HUDEP-2 (cell line): ENCODE results near the gene TEX22.
A peak's percentile ranks its signal among the peaks of the same experiment; 100 is the strongest.
"Not testable (repeated sequence)": the region's sequence is repeated elsewhere in the genome, so short reads cannot be mapped to it uniquely, and the experiment has no call there.

Experiments used
- DNase-seq, 76 experiments: peaks; one replicate each; lab custom pipeline; 2025; ENCODE audit not compliant: unreplicated experiment in 76 of 76; lab: John Stamatoyannopoulos, UW

TEX22 gene, protein sequence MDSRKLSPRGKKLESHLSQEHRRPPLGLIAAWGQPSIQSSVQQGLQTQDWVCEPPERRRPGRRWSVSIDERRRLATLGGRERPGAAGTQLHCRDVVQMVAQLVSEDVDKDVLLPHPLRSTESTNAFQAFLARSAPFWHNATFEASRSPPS

GRCh38 chr14:105398044-105398725 is at the start of gene TEX22:
TEX22 (plus strand) TSS chr14:105398538; CDS start chr14:105399341, 803 bp downstream.
- peak in 74 of 76 experiments; percentile 5 to 89 (median 76) for DNase-seq

DNA sequence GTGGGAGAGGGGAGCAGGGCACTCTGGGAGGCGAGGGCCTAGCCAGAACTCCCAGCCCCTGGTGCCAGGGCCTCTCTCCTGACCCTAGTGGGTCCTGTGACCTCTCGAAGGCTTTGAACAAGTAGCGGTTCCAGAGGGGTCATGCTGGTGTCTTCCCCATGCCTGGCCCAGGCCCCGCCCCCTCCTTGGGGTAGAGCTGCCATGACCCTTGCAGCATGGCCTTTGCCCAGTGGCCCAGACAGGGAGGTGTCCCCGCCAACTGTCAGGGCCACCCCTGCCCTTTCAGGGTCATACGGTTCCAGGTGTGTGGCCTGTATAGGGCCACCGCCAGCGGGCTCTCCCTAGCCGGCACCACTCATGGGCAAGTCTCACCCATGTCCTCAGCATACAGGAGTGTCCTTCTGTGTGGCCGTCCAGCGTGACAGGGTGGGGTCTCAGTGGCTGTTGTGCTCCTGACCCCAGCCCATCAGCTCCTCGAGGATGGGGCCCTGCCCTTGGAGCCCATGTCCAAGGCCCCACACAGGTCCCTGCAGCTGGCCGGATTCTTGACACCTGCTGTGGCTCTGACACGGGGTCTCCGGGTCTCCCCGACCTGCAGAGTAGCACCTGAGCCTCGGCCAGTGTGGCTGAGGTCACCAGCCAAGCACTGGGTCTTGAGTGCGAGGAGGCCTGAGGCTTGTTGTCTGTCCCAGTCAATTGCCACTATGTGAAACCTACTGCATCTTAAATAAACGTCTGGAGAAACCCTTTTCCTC is 49.2 kb upstream of the TEX22 start:
- DNase-seq, result no peak

GRCh38 chr14:105349992-105350391 is 48.3 kb upstream of the TEX22 start:
- no peak for DNase-seq

DNA sequence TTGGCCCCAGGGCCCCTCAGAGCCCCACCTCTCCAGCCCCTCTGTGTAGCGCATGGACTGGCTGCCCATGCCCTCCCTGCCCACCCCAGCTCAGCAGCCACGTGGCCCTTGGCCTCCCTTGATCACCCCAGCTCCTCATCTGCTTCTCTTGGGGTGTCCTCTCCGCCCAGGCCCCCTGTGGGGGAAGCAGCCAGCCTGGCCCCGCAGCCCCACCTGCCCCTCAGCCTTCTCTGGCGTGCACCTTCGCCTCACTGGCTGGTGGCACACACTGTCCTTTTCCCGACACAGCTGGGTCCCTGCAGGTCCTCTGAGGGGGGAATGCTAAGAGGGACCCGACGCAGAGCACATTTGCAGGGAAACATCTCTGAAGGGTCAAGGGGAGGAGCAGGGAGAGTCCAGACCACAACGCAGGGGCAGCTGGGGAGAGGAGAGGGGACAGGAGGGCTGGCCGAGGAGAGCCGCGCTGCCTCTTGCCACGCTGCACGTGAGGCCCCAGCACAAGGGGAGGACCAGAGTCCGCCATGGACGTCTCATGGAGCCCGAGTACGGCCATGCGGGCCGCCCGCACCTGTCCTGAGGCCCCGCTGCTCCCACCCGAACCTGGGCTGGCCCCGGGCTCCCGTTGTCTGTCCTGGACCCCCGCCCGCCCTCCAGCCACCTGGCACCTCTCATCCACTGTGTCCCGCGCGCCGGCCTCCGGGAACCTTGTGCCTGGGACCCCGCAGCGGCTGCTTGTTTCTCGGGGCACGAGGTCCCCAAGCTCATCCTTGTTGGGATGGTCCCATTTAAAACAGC is 47.7 kb upstream of the TEX22 start:
- DNase-seq, result no peak

- no peak for DNase-seq
These were observed 46.9 kb upstream of the TEX22 start for GRCh38 chr14:105351410-105351809.

DNA sequence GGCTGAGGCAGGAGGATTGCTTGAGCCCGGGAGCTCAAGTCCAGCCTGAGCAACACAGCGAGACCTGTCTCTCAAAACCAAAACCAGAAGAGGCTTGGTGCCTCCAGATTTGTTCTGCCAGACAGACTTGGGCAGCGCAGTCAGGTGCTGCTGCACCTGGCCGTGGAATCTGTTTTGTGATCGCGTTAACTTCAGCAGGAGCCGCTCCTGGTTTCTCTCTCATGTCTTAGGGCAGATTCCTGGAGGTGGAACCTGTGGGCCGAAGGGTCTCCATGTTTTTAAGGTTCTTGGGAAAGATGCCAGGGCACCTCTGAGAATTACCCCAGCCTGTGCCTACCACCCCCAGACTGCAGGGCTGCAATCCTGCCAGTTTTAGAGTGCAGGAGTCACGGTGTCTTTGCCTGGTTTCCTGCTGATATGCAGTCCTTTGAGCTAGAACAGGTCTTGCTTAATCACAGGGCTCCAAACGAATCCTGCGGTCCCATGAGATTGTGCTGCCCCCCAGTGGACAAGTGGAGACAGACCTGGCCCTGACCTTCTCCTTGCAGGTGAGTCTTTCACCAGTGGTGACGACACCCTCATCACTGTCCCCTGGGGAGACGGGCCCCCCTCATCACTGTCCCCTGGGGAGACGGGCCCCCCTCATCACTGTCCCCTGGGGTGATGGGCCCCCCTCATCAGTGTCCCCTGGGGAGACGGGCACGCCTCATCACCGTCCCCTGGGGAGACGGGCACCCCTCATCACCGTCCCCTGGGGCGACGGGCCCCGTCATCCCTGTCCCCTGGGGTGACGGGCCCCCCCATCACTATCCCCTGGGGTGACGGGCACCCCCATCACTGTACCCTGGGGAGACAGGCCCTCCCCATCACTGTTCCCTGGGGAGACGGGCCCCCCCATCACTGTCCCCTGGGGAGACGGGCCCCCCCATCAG is 46.2 kb upstream of the TEX22 start:
- peak in 70 of 76 experiments; percentile 25 to 89 (median 68) for DNase-seq

- DNase-seq, result no peak
These were observed 45.2 kb upstream of the TEX22 start for GRCh38 chr14:105353136-105353535.

- DNase-seq, result no peak
These were observed 43.8 kb upstream of the TEX22 start for GRCh38 chr14:105354541-105354940.

DNA sequence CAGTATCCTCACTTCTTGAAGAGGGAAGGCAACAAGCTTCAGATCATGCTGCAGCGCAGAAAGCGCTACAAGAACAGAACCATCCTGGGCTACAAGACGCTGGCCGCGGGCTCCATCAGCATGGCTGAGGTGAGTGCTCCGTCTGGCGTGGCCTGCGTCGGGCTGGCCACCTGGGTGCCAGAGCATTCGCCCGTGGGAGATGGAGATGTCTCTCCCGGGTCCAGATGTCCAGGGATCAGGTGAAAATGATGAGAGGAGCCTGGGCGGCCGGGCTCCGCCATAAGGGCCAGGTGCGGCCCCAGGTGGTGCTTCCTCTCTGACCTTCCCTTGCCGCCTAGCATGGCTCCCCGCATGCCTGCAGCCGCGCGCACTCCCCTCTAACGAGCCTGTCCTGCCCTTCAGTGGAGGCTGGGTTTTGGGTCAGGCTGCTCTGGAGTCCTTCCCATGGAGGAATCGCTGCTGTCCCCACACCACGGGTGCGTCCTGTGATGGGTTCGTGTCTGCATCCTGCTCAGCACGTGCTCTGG is 43.2 kb upstream of the TEX22 start:
- no peak for DNase-seq

GRCh38 chr14:105355850-105356604 is 42.3 kb upstream of the TEX22 start:
- DNase-seq, result no peak

DNA sequence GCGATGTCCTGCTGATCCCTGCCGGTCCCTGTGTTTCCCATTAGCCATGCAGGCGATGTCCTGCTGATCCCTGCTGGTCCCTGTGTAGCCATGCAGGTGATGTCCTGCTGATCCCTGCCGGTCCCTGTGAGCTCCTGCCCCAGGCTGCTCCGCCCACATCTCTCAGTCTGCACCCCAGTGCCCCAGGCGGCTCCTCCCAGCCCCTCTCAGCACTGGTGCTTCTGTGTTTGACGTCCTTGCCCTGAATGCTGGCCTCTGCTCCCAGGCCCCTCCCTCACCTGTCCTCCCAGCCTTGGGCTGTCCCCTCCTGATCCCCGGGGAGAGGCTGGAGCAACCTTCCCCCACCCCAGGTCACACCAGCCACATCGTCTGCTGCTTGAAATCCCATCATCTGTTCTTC is 41.4 kb upstream of the TEX22 start:
- DNase-seq, result no peak

DNA sequence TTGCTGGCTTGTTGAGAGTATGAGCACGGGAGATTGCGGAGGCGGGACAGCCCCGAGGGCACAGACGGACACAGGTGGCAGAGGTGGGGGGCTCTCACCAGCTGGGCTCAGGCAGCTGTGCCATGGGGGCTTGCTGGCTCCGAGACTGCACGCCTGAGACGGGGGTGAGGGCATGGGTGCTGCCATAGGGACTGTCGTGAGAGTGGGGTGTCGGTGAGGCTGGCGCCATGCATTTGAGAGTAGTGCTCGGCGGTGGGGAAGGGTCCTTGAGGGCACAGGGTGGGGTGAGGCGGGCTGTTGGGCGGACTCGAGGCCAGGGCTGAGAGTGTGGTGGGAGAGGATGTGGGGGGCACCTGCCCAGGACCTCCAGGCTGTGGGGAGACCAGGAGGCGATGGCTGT is 40.7 kb upstream of the TEX22 start:
- no peak for DNase-seq

- no peak for DNase-seq
These were observed 40.0 kb upstream of the TEX22 start for GRCh38 chr14:105358140-105358846.

GRCh38 chr14:105358943-105359342 is 39.4 kb upstream of the TEX22 start:
- no peak for DNase-seq

DNA sequence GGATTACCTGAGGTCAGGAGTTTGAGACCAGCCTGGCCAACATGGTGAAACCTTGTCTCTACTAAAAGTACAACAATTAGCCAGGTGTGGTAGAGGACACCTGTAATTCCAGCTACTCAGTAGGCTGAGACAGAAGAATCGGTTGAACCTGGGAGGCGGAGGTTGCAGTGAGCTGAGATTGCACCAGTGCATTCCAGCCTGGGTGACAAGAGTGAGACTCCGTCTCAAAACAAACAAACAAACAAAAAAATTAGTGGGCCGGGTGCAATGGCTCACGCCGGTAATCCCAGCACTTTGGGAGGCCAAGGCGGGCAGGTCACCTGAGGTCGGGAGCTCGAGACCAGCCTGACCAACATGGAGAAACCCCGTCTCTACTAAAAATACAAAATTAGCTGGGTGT is 36.9 kb upstream of the TEX22 start:
- not testable (repeated sequence) for DNase-seq

DNA sequence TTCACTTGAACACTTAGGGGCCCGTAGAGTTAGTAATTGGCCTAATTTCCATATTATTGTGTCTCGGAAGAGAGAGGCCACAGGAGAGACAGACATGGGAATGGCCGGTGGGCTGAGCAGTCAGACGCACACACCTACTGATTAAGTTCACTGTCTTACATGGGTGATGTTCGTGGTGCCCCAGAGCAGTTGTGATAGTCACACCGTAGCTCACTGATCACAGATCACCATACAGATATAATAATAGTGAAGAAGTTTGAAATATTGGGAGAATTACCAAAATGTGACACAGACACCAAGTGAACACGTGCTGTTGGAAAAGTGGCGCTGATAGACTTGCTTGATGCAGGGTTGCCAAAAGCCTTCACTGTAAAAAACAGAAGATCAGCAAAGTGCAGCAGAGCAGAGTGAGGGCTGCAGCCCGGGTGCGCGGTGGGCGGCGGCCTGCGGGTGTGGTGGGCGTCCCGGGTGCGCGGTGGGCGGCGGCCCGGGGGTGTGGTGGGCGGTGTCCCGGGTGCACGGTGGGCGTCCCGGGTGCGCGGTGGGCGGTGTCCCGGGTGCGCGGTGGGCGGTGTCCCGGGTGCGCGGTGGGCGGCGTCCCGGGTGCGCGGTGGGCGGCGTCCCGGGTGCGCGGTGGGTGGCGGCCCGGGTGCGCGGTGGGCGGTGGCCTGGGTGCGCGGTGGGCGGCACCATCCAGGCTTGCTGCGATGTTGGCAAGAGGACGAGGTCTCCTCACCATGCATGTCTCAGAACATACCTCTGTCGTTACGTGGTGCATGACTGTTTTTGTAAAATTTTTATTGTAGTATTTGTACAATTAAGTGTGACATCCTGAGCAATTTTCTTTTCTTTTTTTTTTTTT is 34.3 kb upstream of the TEX22 start:
- DNase-seq, result peak in 65 of 76 experiments; percentile 15 to 86 (median 61)

- DNase-seq, result no peak
These were observed 33.2 kb upstream of the TEX22 start for GRCh38 chr14:105365101-105365500.
